ENCODE data around the gene ABCA3. TPM values are rescaled to one million over a fixed set of nuclear protein-coding genes. Genes with fewer than 3 reads are reported as not detected.

Gene ABCA3
- total and polyA plus RNA-seq, 2 donors, result 5.5 to 8.3 TPM

- H3K4me3 ChIP-seq (ENCODE audit: low read depth, low read length), result no peak overlapping the region
- 88% methylated on average over 15 of the region's 15 CpGs for WGBS
- DNase-seq (ENCODE audit: extremely low spot score), result no peak
These were observed 2.9 kb downstream of the ABCA3 start for GRCh38 chr16:2337431-2338296.

GRCh38 chr16:2335286-2335895 is 5.1 kb downstream of the ABCA3 start:
- WGBS, result 82% methylated on average over 8 of the region's 8 CpGs
- H3K4me1 ChIP-seq (ENCODE audit: insufficient read depth), result no peaks in the 10 kb centered on the region
- H3K27ac ChIP-seq (ENCODE audit: low read depth), result no peak overlapping the region
- no peaks in the 10 kb centered on the region for H3K36me3 ChIP-seq (ENCODE audit: insufficient read depth)
- no peak overlapping the region for H3K4me3 ChIP-seq (ENCODE audit: low read depth, low read length)
- DNase-seq (ENCODE audit: extremely low spot score), result no peak

More at GRCh38 chr16:2337431-2338296, 2.9 kb downstream of the ABCA3 start:
- Histone ChIP-seq H3K36me3 (ENCODE audit: insufficient read depth) (no peaks in the 10 kb centered on the region), H3K4me1 (ENCODE audit: insufficient read depth) (peaks cover 2% of the 10 kb centered on the region), H3K27ac (ENCODE audit: low read depth) (no peak overlapping the region)

GRCh38 chr16:2333772-2334379 is 6.7 kb downstream of the ABCA3 start:
- Histone ChIP-seq H3K36me3 (ENCODE audit: insufficient read depth) (no peaks in the 10 kb centered on the region), H3K27ac (ENCODE audit: low read depth) (no peak overlapping the region), H3K4me1 (ENCODE audit: insufficient read depth) (no peaks in the 10 kb centered on the region), H3K4me3 (ENCODE audit: low read depth, low read length) (no peak overlapping the region)
- WGBS, result 76% methylated on average over 17 of the region's 17 CpGs
- DNase-seq (ENCODE audit: extremely low spot score), result no peak

- Histone ChIP-seq H3K4me1 (ENCODE audit: insufficient read depth) (no peaks in the 10 kb centered on the region), H3K36me3 (ENCODE audit: insufficient read depth) (no peaks in the 10 kb centered on the region), H3K4me3 (ENCODE audit: low read depth, low read length) (no peak overlapping the region), H3K27ac (ENCODE audit: low read depth) (no peak overlapping the region)
- no peak for DNase-seq (ENCODE audit: extremely low spot score)
- 97% methylated on average over 9 of the region's 9 CpGs for WGBS
These were observed 7.3 kb downstream of the ABCA3 start for GRCh38 chr16:2333231-2333630.

- DNase-seq (ENCODE audit: extremely low spot score), result no peak
- Histone ChIP-seq H3K36me3 (ENCODE audit: insufficient read depth) (no peaks in the 10 kb centered on the region), H3K4me1 (ENCODE audit: insufficient read depth) (no peaks in the 10 kb centered on the region), H3K27ac (ENCODE audit: low read depth) (no peak overlapping the region), H3K4me3 (ENCODE audit: low read depth, low read length) (no peak overlapping the region)
- WGBS, result 72% methylated on average over 5 of the region's 5 CpGs
These were observed 8.6 kb downstream of the ABCA3 start for GRCh38 chr16:2331931-2332267.

- Histone ChIP-seq H3K36me3 (ENCODE audit: insufficient read depth) (no peaks in the 10 kb centered on the region), H3K4me3 (ENCODE audit: low read depth, low read length) (no peak overlapping the region), H3K27ac (ENCODE audit: low read depth) (no peak overlapping the region), H3K4me1 (ENCODE audit: insufficient read depth) (no peaks in the 10 kb centered on the region)
- WGBS, result 68% methylated on average over 23 of the region's 23 CpGs
- no peak for DNase-seq (ENCODE audit: extremely low spot score)
These were observed 9.2 kb downstream of the ABCA3 start for GRCh38 chr16:2331199-2331930.

GRCh38 chr16:2329532-2329931 is 11.0 kb downstream of the ABCA3 start:
- WGBS, result 88% methylated on average over 5 of the region's 5 CpGs
- no peak overlapping the region for H3K4me3 ChIP-seq (ENCODE audit: low read depth, low read length)
- no peaks in the 10 kb centered on the region for H3K36me3 ChIP-seq (ENCODE audit: insufficient read depth)
- no peak for DNase-seq (ENCODE audit: extremely low spot score)
- H3K27ac ChIP-seq (ENCODE audit: low read depth), result no peak overlapping the region
- no peaks in the 10 kb centered on the region for H3K4me1 ChIP-seq (ENCODE audit: insufficient read depth)

- Histone ChIP-seq H3K4me3 (ENCODE audit: low read depth, low read length) (no peak overlapping the region), H3K36me3 (ENCODE audit: insufficient read depth) (no peaks in the 10 kb centered on the region), H3K4me1 (ENCODE audit: insufficient read depth) (no peaks in the 10 kb centered on the region), H3K27ac (ENCODE audit: low read depth) (no peak overlapping the region)
- no peak for DNase-seq (ENCODE audit: extremely low spot score)
- WGBS, result 83% methylated on average over 12 of the region's 12 CpGs
These were observed 12.1 kb downstream of the ABCA3 start for GRCh38 chr16:2328428-2328827.

- Histone ChIP-seq H3K27ac (ENCODE audit: low read depth) (no peak overlapping the region), H3K36me3 (ENCODE audit: insufficient read depth) (no peaks in the 10 kb centered on the region), H3K4me3 (ENCODE audit: low read depth, low read length) (no peak overlapping the region), H3K4me1 (ENCODE audit: insufficient read depth) (no peaks in the 10 kb centered on the region)
- WGBS, result 90% methylated on average over 11 of the region's 11 CpGs
- no peak for DNase-seq (ENCODE audit: extremely low spot score)
These were observed 14.3 kb downstream of the ABCA3 start for GRCh38 chr16:2326191-2326590.

- WGBS, result 87% methylated on average over 16 of the region's 16 CpGs
- no peak overlapping the region for H3K27ac ChIP-seq (ENCODE audit: low read depth)
These were observed 14.7 kb downstream of the ABCA3 start for GRCh38 chr16:2325791-2326190.

GRCh38 chr16:2325181-2325580 is 15.3 kb downstream of the ABCA3 start:
- no peak overlapping the region for H3K27ac ChIP-seq (ENCODE audit: low read depth)
- H3K4me1 ChIP-seq (ENCODE audit: insufficient read depth), result no peaks in the 10 kb centered on the region
- no peak overlapping the region for H3K4me3 ChIP-seq (ENCODE audit: low read depth, low read length)
- H3K36me3 ChIP-seq (ENCODE audit: insufficient read depth), result no peaks in the 10 kb centered on the region
- DNase-seq (ENCODE audit: extremely low spot score), result no peak
- 81% methylated on average over 7 of the region's 7 CpGs for WGBS

More at GRCh38 chr16:2325791-2326190, 14.7 kb downstream of the ABCA3 start:
- H3K4me1 ChIP-seq (ENCODE audit: insufficient read depth), result no peaks in the 10 kb centered on the region
- H3K4me3 ChIP-seq (ENCODE audit: low read depth, low read length), result no peak overlapping the region
- no peaks in the 10 kb centered on the region for H3K36me3 ChIP-seq (ENCODE audit: insufficient read depth)
- DNase-seq (ENCODE audit: extremely low spot score), result no peak

- no peaks in the 10 kb centered on the region for H3K36me3 ChIP-seq (ENCODE audit: insufficient read depth)
- no peaks in the 10 kb centered on the region for H3K4me1 ChIP-seq (ENCODE audit: insufficient read depth)
- no peak overlapping the region for H3K27ac ChIP-seq (ENCODE audit: low read depth)
- no peak for DNase-seq (ENCODE audit: extremely low spot score)
- WGBS, result 80% methylated on average over 26 of the region's 26 CpGs
- H3K4me3 ChIP-seq (ENCODE audit: low read depth, low read length), result no peak overlapping the region
These were observed 16.1 kb downstream of the ABCA3 start for GRCh38 chr16:2324296-2324859.

- WGBS, result 84% methylated on average over 8 of the region's 8 CpGs
- Histone ChIP-seq H3K4me1 (ENCODE audit: insufficient read depth) (no peaks in the 10 kb centered on the region), H3K36me3 (ENCODE audit: insufficient read depth) (no peaks in the 10 kb centered on the region), H3K27ac (ENCODE audit: low read depth) (no peak overlapping the region), H3K4me3 (ENCODE audit: low read depth, low read length) (no peak overlapping the region)
- no peak for DNase-seq (ENCODE audit: extremely low spot score)
These were observed 16.8 kb downstream of the ABCA3 start for GRCh38 chr16:2323701-2324100.
